Stromal cell of bone marrow (primary cell): ENCODE measurements around the gene CREBZF.
"Not testable (repeated sequence)": the region's sequence is repeated elsewhere in the genome, so short reads cannot be mapped to it uniquely, and the experiment has no call there.

Experiments
- DNase-seq: peaks from one replicate; pipeline ENCODE4 v3.0.0-alpha.2; 2012; ENCODE audit warnings: low read depth

CREBZF gene

GRCh38 chr11:85670949-85671663 lies 6.2 kb upstream of the CREBZF start:
- not testable (repeated sequence) for DNase-seq

GRCh38 chr11:85668157-85668556 lies 3.2 kb upstream of the CREBZF start:
- no peak for DNase-seq

- no peak for DNase-seq
These were observed 1.8 kb upstream of the CREBZF start for GRCh38 chr11:85666687-85667086.

- DNase-seq, result no peak
These were observed 804 bp upstream of the CREBZF start for GRCh38 chr11:85665733-85666132.

GRCh38 chr11:85663753-85664614 lies 945 bp downstream of the CREBZF start:
- DNase-seq, result no peak

- no peak for DNase-seq
These were observed 1.7 kb downstream of the CREBZF start for GRCh38 chr11:85663080-85663752.

GRCh38 chr11:85661972-85662664 lies 2.8 kb downstream of the CREBZF start:
- DNase-seq, result no peak

GRCh38 chr11:85658180-85658579 lies 6.7 kb downstream of the CREBZF start:
- no peak for DNase-seq

- DNase-seq, result no peak
These were observed 8.2 kb downstream of the CREBZF start for GRCh38 chr11:85656777-85657176.

GRCh38 chr11:85654343-85654742 lies 10.6 kb downstream of the CREBZF start:
- DNase-seq, result not testable (repeated sequence)

GRCh38 chr11:85652786-85653447 lies 12.0 kb downstream of the CREBZF start:
- DNase-seq, result no peak

GRCh38 chr11:85651118-85651517 lies 13.8 kb downstream of the CREBZF start:
- DNase-seq, result no peak

- peak; percentile 57 for DNase-seq
These were observed 17.2 kb downstream of the CREBZF start, which contains the start of gene TMEM126A for GRCh38 chr11:85647604-85648299. Gene TMEM126A, plus strand, starts transcription at chr11:85647967. Its CDS starts 2,289 bp downstream, at chr11:85650256.

- DNase-seq, result no peak
These were observed 17.9 kb downstream of the CREBZF start for GRCh38 chr11:85647078-85647477.

GRCh38 chr11:85643191-85643614 lies 21.7 kb downstream of the CREBZF start:
- no peak for DNase-seq

GRCh38 chr11:85634747-85635146 lies 30.2 kb downstream of the CREBZF start:
- DNase-seq, result no peak

GRCh38 chr11:85628771-85629341 lies 36.1 kb downstream of the CREBZF start:
- DNase-seq, result no peak

GRCh38 chr11:85627998-85628770 lies 36.7 kb downstream of the CREBZF start, which contains the start of gene TMEM126B:
Gene TMEM126B, plus strand, starts transcription at chr11:85628593. Its CDS starts 15 bp downstream, at chr11:85628608.
- DNase-seq, result peak; percentile 97

- DNase-seq, result peak; percentile 38
These were observed 37.5 kb downstream of the CREBZF start, which contains the start of gene DLG2 for GRCh38 chr11:85627332-85627997. Gene DLG2, minus strand, starts transcription at chr11:85627344.
